OCI-LY7 (cell line): Measurements from ENCODE around the gene TBC1D7. TPM values are rescaled to one million over a fixed set of nuclear protein-coding genes. Genes with fewer than 3 reads are reported as not detected.

Experiments used
- BruUV-seq: library from RNA; stranded (reverse); fragments of 400-500 nt; replicated peaks from 2 replicates; lab custom pipeline; 2021; lab: Mats Ljungman, UMichigan
- CTCF ChIA-PET: fragments of 300-600 bp; sonication (Branson Sonifier 250); formaldehyde crosslinking; loops from one replicate; lab custom pipeline; 2022; ENCODE audit warnings: antibody characterized with exemption; ENCODE audit not compliant: unreplicated experiment; lab: Charles Lee
- POLR2A ChIA-PET: fragments of 300-600 bp; sonication (Branson Sonifier 250); formaldehyde crosslinking; loops from one replicate; lab custom pipeline; 2022; ENCODE audit warnings: antibody characterized with exemption; lab: Charles Lee
- DNase-seq: peaks from one replicate; pipeline ENCODE4 v3.0.0-alpha.2; 2015; ENCODE audit warnings: low spot score
- H2AFZ ChIP-seq: fragments of 200-600 bp; sonication (generic), shearing (Covaris generic); 2 replicates; pipeline ENCODE4 v1.6.1; 2014; ENCODE audit warnings: mild to moderate bottlenecking, antibody characterized with exemption, low read length, moderate library complexity
- H3K27ac ChIP-seq: fragments of 200-600 bp; sonication (generic); 2 replicates; pipeline ENCODE4 v1.5.1; 2014; ENCODE audit warnings: mixed run types, low read depth, mild to moderate bottlenecking, moderate library complexity, low read length, inconsistent platforms; ENCODE audit not compliant: poor library complexity, severe bottlenecking
- H3K36me3 ChIP-seq: fragments of 200-600 bp; sonication (generic); 2 replicates; pipeline ENCODE4 v1.6.1; 2014; ENCODE audit warnings: mild to moderate bottlenecking, antibody characterized with exemption, low read length, moderate library complexity, mixed read lengths; ENCODE audit not compliant: insufficient read depth
- H3K4me1 ChIP-seq: fragments of 200-600 bp; sonication (generic); 2 replicates; pipeline ENCODE4 v1.5.1; 2014; ENCODE audit warnings: mild to moderate bottlenecking, low read length; ENCODE audit not compliant: insufficient read depth, poor library complexity, severe bottlenecking
- H3K4me2 ChIP-seq: fragments of 200-600 bp; sonication (generic); 2 replicates; pipeline ENCODE4 v1.6.1; 2014; ENCODE audit warnings: mild to moderate bottlenecking, low read length
- H3K4me3 ChIP-seq: fragments of 200-600 bp; sonication (generic); 2 replicates; pipeline ENCODE4 v1.5.1; 2014; ENCODE audit warnings: mild to moderate bottlenecking, low read depth, low read length; ENCODE audit not compliant: poor library complexity, severe bottlenecking
- H3K79me2 ChIP-seq: fragments of 200-600 bp; sonication (generic); 2 replicates; pipeline ENCODE4 v1.6.1; 2016; ENCODE audit warnings: low read depth, mild to moderate bottlenecking, low read length, moderate library complexity, mixed read lengths; ENCODE audit not compliant: insufficient read depth
- H3K9me2 ChIP-seq: fragments of 200-600 bp; sonication (generic); 2 replicates; pipeline ENCODE4 v1.6.1; 2016; ENCODE audit warnings: mild to moderate bottlenecking, low read length, mixed read lengths; ENCODE audit not compliant: insufficient read depth
- H3K9me3 ChIP-seq: fragments of 200-600 bp; sonication (generic); 2 replicates; pipeline ENCODE4 v1.6.1; 2014; ENCODE audit warnings: mild to moderate bottlenecking, mixed run types, low read length, mixed read lengths
- H4K20me1 ChIP-seq: fragments of 200-600 bp; sonication (generic); 2 replicates; pipeline ENCODE4 v1.6.1; 2014; ENCODE audit warnings: mild to moderate bottlenecking, antibody characterized with exemption, low read length, moderate library complexity, mixed read lengths; ENCODE audit not compliant: insufficient read depth
- CTCF ChIP-seq: fragments of 200-600 bp; sonication (generic); conservative IDR thresholded peaks from 2 replicates; pipeline ENCODE4 v1.5.1; 2014; ENCODE audit warnings: mild to moderate bottlenecking, antibody characterized with exemption, low read length, moderate library complexity, mixed read lengths
- EZH2phosphoT487 ChIP-seq: fragments of 200-600 bp; sonication (generic); IDR thresholded peaks from 2 replicates; pipeline ENCODE4 v1.6.1; 2018; ENCODE audit warnings: low read depth, borderline replicate concordance, mild to moderate bottlenecking, mixed run types, antibody characterized with exemption, low read length, moderate library complexity, mixed read lengths
- intact Hi-C: fragments of 100-400 bp; cut with micrococcal nuclease; formaldehyde crosslinking; loops from one replicate; pipeline ENCODE4 v1.10.0; 2022; ENCODE audit not compliant: unreplicated experiment
- total RNA-seq, 2 experiments: library from RNA; depleted of rRNA in 1 of 2; stranded (reverse); fragments of >200 nt in 1 of 2; shearing (Covaris generic) in 1 of 2; gene quantifications; 2 replicates each; pipeline ENCODE4 v1.2.3, GENCODE V29; 2014 to 2022

Gene TBC1D7
- total RNA-seq, 2 experiments from 2014 or later: 46.2 to 69.2 TPM

- TF ChIP-seq CTCF (no peak), EZH2phosphoT487 (no peak)
- ChIA-PET POLR2A (interaction anchor here (0.6 to 2.5 kb wide), 12 partner anchors 8 to 250 kb away, joined by 3 to 24 read pairs (median 5); partner anchors contain the start of gene TBC1D7), CTCF (interaction anchor here (0.8 kb wide), 1 partner anchor 10 kb away, joined by 3 read pairs; no protein-coding TSS in a partner anchor)
- H2AFZ ChIP-seq: peak overlapping the region; percentile 78; the same call in 1 of the 2 replicates
- H3K9me2 ChIP-seq: no peaks in the 10 kb centered on the region
- H4K20me1 ChIP-seq: no peaks in the 10 kb centered on the region
- H3K4me2 ChIP-seq: peak overlapping the region; percentile 85
- peaks cover 36% of the 10 kb centered on the region; the same call in 1 of the 2 replicates for H3K79me2 ChIP-seq
- no peak for DNase-seq
- H3K27ac ChIP-seq: peak overlapping the region; percentile 46
- peaks cover 14% of the 10 kb centered on the region; the same call in 1 of the 2 replicates for H3K36me3 ChIP-seq
- no TSS peak for BruUV-seq
- H3K9me3 ChIP-seq: no peaks in the 10 kb centered on the region
- intact Hi-C loops: loop anchor here (1.0 to 5.0 kb wide), 3 partner anchors 14 to 182 kb away; no protein-coding TSS in a partner anchor
- peaks cover 56% of the 10 kb centered on the region for H3K4me1 ChIP-seq
- H3K4me3 ChIP-seq: peak overlapping the region; percentile 71
These were observed 53.5 kb downstream of the TBC1D7 start for GRCh38 chr6:13274707-13275434.

GRCh38 chr6:13273931-13274706, 54.2 kb downstream of the TBC1D7 start:
- Histone ChIP-seq H3K9me2 (no peaks in the 10 kb centered on the region), H2AFZ (peak overlapping the region; percentile 78; the same call in 1 of the 2 replicates), H3K27ac (peak overlapping the region; percentile 46), H3K36me3 (peaks cover 8% of the 10 kb centered on the region; the same call in 1 of the 2 replicates), H4K20me1 (no peaks in the 10 kb centered on the region), H3K9me3 (no peaks in the 10 kb centered on the region), H3K4me1 (peaks cover 62% of the 10 kb centered on the region), H3K4me2 (peak overlapping the region; percentile 85), H3K4me3 (peak overlapping the region; percentile 71), H3K79me2 (peaks cover 36% of the 10 kb centered on the region; the same call in 1 of the 2 replicates)
- BruUV-seq: no TSS peak
- intact Hi-C loops: loop anchor here (1.0 to 5.0 kb wide), 5 partner anchors 13 to 183 kb away; partner anchors contain the start of gene TBC1D7
- ChIA-PET POLR2A (interaction anchor here (0.6 to 2.5 kb wide), 13 partner anchors 9 to 792 kb away, joined by 3 to 24 read pairs (median 5); partner anchors contain the start of gene TBC1D7), CTCF (no interaction called here)
- TF ChIP-seq EZH2phosphoT487 (no peak), CTCF (no peak)
- DNase-seq: no peak
